ENCODE data around the gene FGF11. TPM values are rescaled to one million over a fixed set of nuclear protein-coding genes. Genes with fewer than 3 reads are reported as not detected.

FGF11 gene
- polyA plus RNA-seq, 1 of the 3 experiments (the other 2 are of a cell fraction) = 1.9 TPM

DNA sequence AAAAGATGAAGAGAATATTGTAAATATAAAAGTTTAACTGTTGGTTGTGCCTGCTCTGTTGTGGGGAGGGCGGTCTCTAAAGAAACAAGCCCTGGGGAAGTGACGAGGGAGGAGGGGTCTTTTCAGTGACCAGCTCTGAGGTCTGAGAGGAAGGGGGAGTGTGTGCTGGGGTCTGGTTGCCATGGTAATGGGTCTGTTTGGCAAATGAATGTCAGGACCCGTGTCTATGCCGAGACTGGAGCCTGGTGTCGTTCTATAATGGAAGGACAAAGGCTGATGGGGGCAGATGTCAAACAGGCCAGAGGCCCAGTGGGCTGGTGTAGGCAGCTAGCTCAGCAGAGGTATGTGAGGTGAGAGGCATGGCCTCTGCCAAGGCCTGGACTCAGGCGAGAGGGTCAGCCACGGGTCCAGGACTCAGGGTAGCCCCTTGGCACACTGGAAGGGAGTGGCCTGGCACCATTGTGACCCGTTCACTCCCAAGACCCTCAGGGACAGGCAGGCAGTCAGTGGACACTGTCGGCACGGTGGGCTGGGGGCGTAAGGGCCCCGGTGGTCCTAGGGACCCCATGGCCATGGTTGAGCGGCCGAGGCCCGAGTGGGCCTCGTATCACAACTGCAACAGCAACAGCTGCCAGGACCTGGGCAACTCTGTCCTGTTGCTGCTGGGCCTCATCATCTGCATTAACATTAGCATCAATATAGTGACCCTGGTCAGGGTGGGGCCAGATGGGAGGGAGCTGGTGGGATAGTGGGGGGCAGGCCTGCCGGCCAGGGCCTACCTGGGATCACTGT, 19.3 kb upstream of the FGF11 start, which contains the start of gene SPEM1:
Gene SPEM1, plus strand, starts transcription at position 506 of the 792 bp plus-strand sequence. Its CDS starts 61 bp downstream, at position 567.
- no peak within 1 kb of the TSS for H3K27ac ChIP-seq (ENCODE audit: low read depth in 2 of 2, low read length in 1 of 2)
- CTCF ChIA-PET = interaction anchor here (1.2 to 1.6 kb wide), 4 partner anchors 12 to 141 kb away, joined by 3 to 6 read pairs (median 6); partner anchors contain the start of gene FGF11
- 75% methylated on average over 10 of the region's 17 CpGs for WGBS (ENCODE audit: low lambda C conversion rate)
- H3K4me3 ChIP-seq (ENCODE audit: low read depth in 2 of 2, low read length in 1 of 2) = no peak within 1 kb of the TSS
- no peaks in the 10 kb centered on the region for H3K79me2 ChIP-seq (ENCODE audit: insufficient read depth)
- DNase-seq = peak; percentile 71
- POLR2A ChIA-PET = no interaction called here
- H3K27me3 ChIP-seq (ENCODE audit: insufficient read depth) = no peaks in the 10 kb centered on the region
- no peak for TF ChIP-seq CHD2 (IDR thresholded peaks at IDR 0.05; ENCODE audit: low read length, partially characterized antibody)
- TF ChIP-seq, protein P1, sequence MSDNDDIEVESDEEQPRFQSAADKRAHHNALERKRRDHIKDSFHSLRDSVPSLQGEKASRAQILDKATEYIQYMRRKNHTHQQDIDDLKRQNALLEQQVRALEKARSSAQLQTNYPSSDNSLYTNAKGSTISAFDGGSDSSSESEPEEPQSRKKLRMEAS (IDR thresholded peaks at IDR 0.05; ENCODE audit: low read depth) = no peak
- no peak for TF ChIP-seq YY1 (IDR thresholded peaks at IDR 0.05; ENCODE audit: low read depth)
- TF ChIP-seq TAF1 (IDR thresholded peaks at IDR 0.05; ENCODE audit: borderline replicate concordance, low read depth, low read length) = no peak
- TF ChIP-seq, protein P2, sequence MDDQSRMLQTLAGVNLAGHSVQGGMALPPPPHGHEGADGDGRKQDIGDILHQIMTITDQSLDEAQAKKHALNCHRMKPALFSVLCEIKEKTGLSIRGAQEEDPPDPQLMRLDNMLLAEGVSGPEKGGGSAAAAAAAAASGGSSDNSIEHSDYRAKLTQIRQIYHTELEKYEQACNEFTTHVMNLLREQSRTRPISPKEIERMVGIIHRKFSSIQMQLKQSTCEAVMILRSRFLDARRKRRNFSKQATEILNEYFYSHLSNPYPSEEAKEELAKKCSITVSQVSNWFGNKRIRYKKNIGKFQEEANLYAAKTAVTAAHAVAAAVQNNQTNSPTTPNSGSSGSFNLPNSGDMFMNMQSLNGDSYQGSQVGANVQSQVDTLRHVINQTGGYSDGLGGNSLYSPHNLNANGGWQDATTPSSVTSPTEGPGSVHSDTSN (IDR thresholded peaks at IDR 0.05) = no peak
- TF ChIP-seq FOXM1 (IDR thresholded peaks at IDR 0.05; ENCODE audit: low read depth) = no peak
- TF ChIP-seq, protein P3, sequence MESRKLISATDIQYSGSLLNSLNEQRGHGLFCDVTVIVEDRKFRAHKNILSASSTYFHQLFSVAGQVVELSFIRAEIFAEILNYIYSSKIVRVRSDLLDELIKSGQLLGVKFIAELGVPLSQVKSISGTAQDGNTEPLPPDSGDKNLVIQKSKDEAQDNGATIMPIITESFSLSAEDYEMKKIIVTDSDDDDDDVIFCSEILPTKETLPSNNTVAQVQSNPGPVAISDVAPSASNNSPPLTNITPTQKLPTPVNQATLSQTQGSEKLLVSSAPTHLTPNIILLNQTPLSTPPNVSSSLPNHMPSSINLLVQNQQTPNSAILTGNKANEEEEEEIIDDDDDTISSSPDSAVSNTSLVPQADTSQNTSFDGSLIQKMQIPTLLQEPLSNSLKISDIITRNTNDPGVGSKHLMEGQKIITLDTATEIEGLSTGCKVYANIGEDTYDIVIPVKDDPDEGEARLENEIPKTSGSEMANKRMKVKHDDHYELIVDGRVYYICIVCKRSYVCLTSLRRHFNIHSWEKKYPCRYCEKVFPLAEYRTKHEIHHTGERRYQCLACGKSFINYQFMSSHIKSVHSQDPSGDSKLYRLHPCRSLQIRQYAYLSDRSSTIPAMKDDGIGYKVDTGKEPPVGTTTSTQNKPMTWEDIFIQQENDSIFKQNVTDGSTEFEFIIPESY (IDR thresholded peaks at IDR 0.05; ENCODE audit: borderline replicate concordance, low read depth) = no peak
- TF ChIP-seq, protein P4, sequence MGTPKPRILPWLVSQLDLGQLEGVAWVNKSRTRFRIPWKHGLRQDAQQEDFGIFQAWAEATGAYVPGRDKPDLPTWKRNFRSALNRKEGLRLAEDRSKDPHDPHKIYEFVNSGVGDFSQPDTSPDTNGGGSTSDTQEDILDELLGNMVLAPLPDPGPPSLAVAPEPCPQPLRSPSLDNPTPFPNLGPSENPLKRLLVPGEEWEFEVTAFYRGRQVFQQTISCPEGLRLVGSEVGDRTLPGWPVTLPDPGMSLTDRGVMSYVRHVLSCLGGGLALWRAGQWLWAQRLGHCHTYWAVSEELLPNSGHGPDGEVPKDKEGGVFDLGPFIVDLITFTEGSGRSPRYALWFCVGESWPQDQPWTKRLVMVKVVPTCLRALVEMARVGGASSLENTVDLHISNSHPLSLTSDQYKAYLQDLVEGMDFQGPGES (IDR thresholded peaks at IDR 0.05; ENCODE audit: low read depth, low read length) = no peak
- no peak for TF ChIP-seq EP300 (IDR thresholded peaks at IDR 0.05; ENCODE audit: borderline replicate concordance in 1 of 2, low read depth in 1 of 2, low read length in 1 of 2)
- TF ChIP-seq POLR2AphosphoS5 (IDR thresholded peaks at IDR 0.05; ENCODE audit: low read depth, low read length) = no peak
- no peak for TF ChIP-seq GATA2 (CRISPR knock-in tag; IDR thresholded peaks at IDR 0.05)
- no peak for TF ChIP-seq NRF1 (IDR thresholded peaks at IDR 0.05; ENCODE audit: low read depth, low read length)
- no peak for TF ChIP-seq MXI1 (IDR thresholded peaks at IDR 0.05; ENCODE audit: low read depth, low read length)
- TF ChIP-seq, protein P5, sequence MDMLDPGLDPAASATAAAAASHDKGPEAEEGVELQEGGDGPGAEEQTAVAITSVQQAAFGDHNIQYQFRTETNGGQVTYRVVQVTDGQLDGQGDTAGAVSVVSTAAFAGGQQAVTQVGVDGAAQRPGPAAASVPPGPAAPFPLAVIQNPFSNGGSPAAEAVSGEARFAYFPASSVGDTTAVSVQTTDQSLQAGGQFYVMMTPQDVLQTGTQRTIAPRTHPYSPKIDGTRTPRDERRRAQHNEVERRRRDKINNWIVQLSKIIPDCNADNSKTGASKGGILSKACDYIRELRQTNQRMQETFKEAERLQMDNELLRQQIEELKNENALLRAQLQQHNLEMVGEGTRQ (IDR thresholded peaks at IDR 0.05; ENCODE audit: borderline replicate concordance, low read depth, low read length) = no peak
- TF ChIP-seq ELF1 (IDR thresholded peaks at IDR 0.05) = no peak
- TF ChIP-seq SIN3A (IDR thresholded peaks at IDR 0.05; ENCODE audit: borderline replicate concordance, low read depth, low read length) = no peak
- TF ChIP-seq, protein P6, sequence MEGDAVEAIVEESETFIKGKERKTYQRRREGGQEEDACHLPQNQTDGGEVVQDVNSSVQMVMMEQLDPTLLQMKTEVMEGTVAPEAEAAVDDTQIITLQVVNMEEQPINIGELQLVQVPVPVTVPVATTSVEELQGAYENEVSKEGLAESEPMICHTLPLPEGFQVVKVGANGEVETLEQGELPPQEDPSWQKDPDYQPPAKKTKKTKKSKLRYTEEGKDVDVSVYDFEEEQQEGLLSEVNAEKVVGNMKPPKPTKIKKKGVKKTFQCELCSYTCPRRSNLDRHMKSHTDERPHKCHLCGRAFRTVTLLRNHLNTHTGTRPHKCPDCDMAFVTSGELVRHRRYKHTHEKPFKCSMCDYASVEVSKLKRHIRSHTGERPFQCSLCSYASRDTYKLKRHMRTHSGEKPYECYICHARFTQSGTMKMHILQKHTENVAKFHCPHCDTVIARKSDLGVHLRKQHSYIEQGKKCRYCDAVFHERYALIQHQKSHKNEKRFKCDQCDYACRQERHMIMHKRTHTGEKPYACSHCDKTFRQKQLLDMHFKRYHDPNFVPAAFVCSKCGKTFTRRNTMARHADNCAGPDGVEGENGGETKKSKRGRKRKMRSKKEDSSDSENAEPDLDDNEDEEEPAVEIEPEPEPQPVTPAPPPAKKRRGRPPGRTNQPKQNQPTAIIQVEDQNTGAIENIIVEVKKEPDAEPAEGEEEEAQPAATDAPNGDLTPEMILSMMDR (IDR thresholded peaks at IDR 0.05) = no peak
- no peak for TF ChIP-seq SMC3 (IDR thresholded peaks at IDR 0.05; ENCODE audit: low read depth, low read length)
- no peaks in the 10 kb centered on the region; a peak in 1 of 4 replicates for H3K4me1 ChIP-seq (ENCODE audit: control insufficient read depth in 1 of 2, insufficient read depth in 2 of 2, low read depth in 1 of 2, low read length in 1 of 2)
- no peaks in the 10 kb centered on the region for H3F3A ChIP-seq (replicated peaks; ENCODE audit: insufficient read depth)
- H2AFZ ChIP-seq (ENCODE audit: low read depth) = no peak within 1 kb of the TSS
- no peak within 1 kb of the TSS for H3K9ac ChIP-seq
- no peaks in the 10 kb centered on the region for H4K20me1 ChIP-seq (ENCODE audit: insufficient read depth)
- peaks cover 0 to 23% of the 10 kb centered on the region in 2 experiments for H3K36me3 ChIP-seq (replicated peaks in 1 of 2; ENCODE audit: control insufficient read depth in 1 of 2, insufficient read depth in 2 of 2, low read length in 1 of 2)
- H3K9me2 ChIP-seq = no peaks in the 10 kb centered on the region
- H3K9me3 ChIP-seq = no peaks in the 10 kb centered on the region
- no peak within 1 kb of the TSS for H3K4me2 ChIP-seq

All from SK-N-SH (cell line).